ENCODE measurements around the gene IDH3G.
"Not testable (repeated sequence)": the region's sequence is repeated elsewhere in the genome, so short reads cannot be mapped to it uniquely, and the experiment has no call there.

IDH3G gene

DNA sequence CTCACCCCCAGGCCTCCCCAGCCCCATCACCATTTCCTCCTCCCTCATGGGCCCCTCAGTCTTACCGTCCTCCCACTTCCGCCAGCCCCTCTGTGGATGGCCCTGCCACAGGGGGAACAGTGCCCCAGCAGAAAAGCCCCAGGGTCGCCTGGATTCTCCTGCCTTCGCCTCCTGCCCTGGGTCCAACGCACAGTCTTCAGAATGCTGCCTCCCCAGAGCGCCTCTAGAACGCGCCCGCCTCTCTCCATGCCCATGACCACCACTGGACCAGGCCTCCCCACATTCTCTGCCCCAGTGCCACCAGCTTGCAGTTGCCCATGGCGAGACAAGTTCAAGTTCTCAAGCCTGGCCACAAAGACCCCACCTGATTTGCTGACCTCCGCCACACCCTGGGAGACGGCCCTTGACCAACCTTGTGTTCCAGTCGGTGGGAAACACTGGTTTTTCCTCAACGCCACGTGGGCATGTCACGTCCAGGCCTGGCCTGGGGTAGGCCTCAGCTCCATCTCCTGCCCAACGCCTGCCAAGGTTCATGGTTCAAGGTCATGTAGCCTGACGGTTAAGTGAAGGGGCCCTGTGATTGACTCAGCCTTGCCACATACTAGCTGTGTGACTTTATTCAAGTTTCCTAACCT lies 30.8 kb downstream of the IDH3G start:
- Histone ChIP-seq H3K4me1 (ENCODE audit: insufficient read depth, low read length) (peaks cover 30% of the 10 kb centered on the region), H3K9me3 (ENCODE audit: low read length) (no peaks in the 10 kb centered on the region), H2AFZ (ENCODE audit: low read depth, low read length) (no peak overlapping the region), H3K4me3 (ENCODE audit: low read length) (no peak overlapping the region), H3K36me3 (ENCODE audit: insufficient read depth, low read length) (no peaks in the 10 kb centered on the region), H3K27me3 (ENCODE audit: insufficient read depth, low read length) (no peaks in the 10 kb centered on the region)

DNA sequence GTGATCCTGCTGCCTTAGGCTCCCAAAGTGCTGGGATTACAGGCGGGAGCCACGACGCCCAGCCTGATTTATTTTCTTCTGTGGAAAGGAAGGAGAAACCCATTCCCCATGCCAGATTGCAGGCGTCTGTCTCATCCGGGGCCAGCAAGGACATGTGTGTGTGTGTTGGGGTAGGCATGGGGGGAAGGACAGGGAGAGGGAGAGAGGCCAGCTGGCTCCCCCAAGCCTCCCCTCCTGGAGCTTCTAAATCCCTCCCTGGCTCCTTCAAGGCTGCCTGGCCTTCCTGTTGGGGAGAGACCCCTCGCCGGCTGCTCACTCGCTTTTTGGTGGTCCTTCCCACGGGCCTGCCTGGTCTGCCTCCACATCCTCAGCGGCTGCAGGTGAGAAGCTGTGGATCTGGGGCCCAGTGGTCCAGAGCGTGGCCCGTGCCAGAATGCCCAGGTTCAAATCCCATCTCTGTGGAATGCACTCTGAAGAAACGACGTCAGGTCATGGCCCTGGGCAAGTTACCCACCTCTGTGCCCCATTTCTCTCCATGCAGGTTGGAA lies 31.5 kb downstream of the IDH3G start:
- Histone ChIP-seq H2AFZ (ENCODE audit: low read depth, low read length) (no peak overlapping the region), H3K4me3 (ENCODE audit: low read length) (no peak overlapping the region), H3K36me3 (ENCODE audit: insufficient read depth, low read length) (no peaks in the 10 kb centered on the region), H3K27me3 (ENCODE audit: insufficient read depth, low read length) (no peaks in the 10 kb centered on the region), H3K9me3 (ENCODE audit: low read length) (no peaks in the 10 kb centered on the region), H3K4me1 (ENCODE audit: insufficient read depth, low read length) (peaks cover 30% of the 10 kb centered on the region)

DNA sequence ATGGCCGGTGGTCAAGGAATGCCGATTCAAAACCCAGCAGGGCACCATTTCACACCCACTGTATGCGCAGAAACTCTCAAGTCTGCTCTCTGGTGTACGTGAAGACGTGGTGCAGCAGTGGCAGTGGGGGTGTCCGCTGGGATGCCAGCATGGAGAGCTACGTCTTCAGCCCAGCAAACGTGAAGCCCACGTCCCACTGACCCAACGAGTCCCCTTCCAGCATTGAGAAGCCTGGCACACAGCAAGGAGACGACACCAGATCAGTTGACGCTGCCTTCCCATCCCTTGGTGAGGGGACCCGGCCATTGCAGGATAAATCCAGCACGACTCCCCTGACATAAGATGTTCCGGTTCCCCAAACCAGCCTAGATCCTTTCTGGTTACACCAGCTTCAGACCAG lies 32.3 kb downstream of the IDH3G start:
- no peaks in the 10 kb centered on the region for H3K36me3 ChIP-seq (ENCODE audit: insufficient read depth, low read length)
- H3K27me3 ChIP-seq (ENCODE audit: insufficient read depth, low read length) = no peaks in the 10 kb centered on the region
- peaks cover 27% of the 10 kb centered on the region for H3K4me1 ChIP-seq (ENCODE audit: insufficient read depth, low read length)
- H3K4me3 ChIP-seq (ENCODE audit: low read length) = no peak overlapping the region
- H2AFZ ChIP-seq (ENCODE audit: low read depth, low read length) = no peak overlapping the region
- H3K9me3 ChIP-seq (ENCODE audit: low read length) = no peaks in the 10 kb centered on the region

DNA sequence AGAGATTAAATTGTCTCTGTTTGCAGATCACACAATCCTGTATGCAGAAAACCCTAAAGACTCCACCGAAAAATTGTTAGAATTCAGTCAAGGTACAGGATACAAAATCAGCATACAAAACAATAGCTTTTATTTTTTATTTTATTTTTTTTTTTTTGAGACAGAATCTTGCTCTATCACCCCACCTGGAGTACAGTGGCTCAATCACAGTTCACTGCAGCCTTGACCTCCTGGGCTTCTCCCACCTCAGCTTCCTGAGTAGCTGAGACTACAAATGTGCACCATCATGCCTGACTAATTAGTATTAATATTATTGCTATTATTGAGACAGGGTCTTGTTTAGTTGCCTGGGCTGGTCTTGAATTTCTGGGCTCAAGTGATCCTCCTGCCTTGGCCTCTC lies 39.0 kb downstream of the IDH3G start:
- H2AFZ ChIP-seq (ENCODE audit: low read depth, low read length) = no peak overlapping the region
- H3K4me3 ChIP-seq (ENCODE audit: low read length) = no peak overlapping the region
- no peaks in the 10 kb centered on the region for H3K27me3 ChIP-seq (ENCODE audit: insufficient read depth, low read length)
- H3K9me3 ChIP-seq (ENCODE audit: low read length) = peaks cover 4% of the 10 kb centered on the region
- no peaks in the 10 kb centered on the region for H3K4me1 ChIP-seq (ENCODE audit: insufficient read depth, low read length)
- no peaks in the 10 kb centered on the region for H3K36me3 ChIP-seq (ENCODE audit: insufficient read depth, low read length)

DNA sequence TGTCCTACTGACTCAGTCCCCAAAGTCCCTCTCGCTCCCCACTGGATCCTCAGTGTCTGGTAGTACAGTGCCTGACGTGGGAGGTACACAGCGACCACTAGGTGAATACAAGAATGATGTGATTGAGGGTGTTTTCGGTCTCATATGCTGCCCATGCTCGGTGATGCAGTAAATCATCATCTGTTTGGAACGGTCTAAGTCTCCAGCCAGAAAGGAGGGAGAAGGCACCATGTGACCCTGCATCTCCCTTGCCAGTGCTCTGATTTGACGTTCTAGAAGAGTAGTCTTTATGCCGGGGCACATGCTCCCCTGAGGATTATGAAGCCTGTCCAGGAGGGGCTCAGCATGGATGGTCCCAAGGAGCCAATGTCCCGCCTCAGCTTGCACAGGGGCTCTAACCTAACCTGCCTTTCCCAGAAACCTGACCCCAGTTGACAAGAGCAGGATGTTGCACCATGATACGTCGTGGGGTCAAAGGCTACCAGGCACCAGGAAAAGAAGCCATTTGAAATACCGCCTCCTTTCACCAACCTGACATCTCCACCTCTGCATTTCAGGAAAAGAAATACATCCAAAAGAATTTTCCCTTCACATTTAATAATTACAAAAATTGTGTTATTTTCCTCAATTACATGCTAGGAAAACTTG lies 43.9 kb downstream of the IDH3G start:
- Histone ChIP-seq H3K4me1 (ENCODE audit: insufficient read depth, low read length) (no peaks in the 10 kb centered on the region), H3K4me3 (ENCODE audit: low read length) (no peak overlapping the region), H2AFZ (ENCODE audit: low read depth, low read length) (no peak overlapping the region), H3K9me3 (ENCODE audit: low read length) (peaks cover 2% of the 10 kb centered on the region), H3K27me3 (ENCODE audit: insufficient read depth, low read length) (no peaks in the 10 kb centered on the region), H3K36me3 (ENCODE audit: insufficient read depth, low read length) (no peaks in the 10 kb centered on the region)

DNA sequence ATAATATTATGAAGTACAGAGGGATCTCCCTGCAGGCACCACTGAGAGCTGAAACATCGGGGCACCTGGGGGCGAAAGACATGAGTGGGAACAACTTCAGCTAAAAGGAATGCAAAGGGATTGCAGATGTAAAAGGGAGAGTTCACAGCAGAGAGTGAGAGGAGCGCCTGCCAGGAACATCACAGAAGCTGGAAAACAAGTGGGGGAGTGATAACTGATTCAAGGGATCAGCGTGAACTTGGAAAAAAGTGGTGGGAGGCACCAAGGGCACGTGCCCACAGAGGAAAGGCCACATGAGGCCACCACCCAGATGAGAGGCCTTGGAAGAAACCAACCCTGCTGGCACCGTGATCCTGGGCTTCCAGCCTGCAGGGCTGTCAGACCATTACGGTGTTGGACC lies 45.2 kb downstream of the IDH3G start:
- H3K4me3 ChIP-seq (ENCODE audit: low read length); H3K4me1 ChIP-seq (ENCODE audit: insufficient read depth, low read length); H3K36me3 ChIP-seq (ENCODE audit: insufficient read depth, low read length); H3K27me3 ChIP-seq (ENCODE audit: insufficient read depth, low read length); H3K9me3 ChIP-seq (ENCODE audit: low read length); H2AFZ ChIP-seq (ENCODE audit: low read depth, low read length): not testable (repeated sequence)

DNA sequence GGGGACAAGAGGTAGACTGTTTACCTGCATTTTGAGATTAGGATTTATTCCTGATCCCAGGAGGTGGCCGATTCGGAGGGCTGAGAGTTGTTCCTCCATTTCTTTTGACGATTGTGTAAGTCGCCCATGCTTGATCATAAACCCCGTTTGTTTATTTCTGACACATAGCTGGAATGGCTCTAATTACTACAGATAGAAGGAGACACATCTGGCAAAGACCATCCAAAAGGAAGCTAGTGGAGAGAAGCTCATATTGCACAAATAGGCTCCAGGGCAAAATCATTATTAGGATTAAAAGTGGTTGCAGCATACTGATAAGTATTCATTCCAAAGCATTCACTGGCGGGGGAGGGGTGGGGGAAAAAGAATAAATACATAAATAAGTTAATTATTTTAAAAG lies 47.2 kb downstream of the IDH3G start:
- not testable (repeated sequence) for H3K9me3 ChIP-seq (ENCODE audit: low read length); H3K4me3 ChIP-seq (ENCODE audit: low read length)

DNA sequence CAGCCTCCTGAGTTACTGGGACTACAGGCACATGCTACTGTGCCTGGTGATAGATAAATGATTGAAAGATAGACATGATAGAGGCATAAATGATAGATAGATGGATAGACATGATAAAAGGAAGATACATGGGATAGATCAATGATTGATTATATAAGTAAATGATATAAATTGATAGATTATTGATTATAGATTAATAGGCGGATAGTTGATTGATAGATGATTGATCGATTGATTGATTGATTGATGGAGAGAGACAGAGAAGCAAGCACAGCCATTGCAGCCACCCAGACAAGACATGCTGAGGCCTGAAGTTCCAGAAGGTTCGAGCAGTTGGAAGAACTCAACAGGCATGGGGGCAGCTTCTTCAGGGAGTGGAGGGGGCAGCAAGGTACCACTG lies 47.8 kb downstream of the IDH3G start:
- Histone ChIP-seq H3K36me3 (ENCODE audit: insufficient read depth, low read length) (no peaks in the 10 kb centered on the region), H2AFZ (ENCODE audit: low read depth, low read length) (no peak overlapping the region), H3K9me3 (ENCODE audit: low read length) (peaks cover 2% of the 10 kb centered on the region), H3K27me3 (ENCODE audit: insufficient read depth, low read length) (no peaks in the 10 kb centered on the region), H3K4me3 (ENCODE audit: low read length) (no peak overlapping the region), H3K4me1 (ENCODE audit: insufficient read depth, low read length) (no peaks in the 10 kb centered on the region)

More for the DNA sequence above, 47.2 kb downstream of the IDH3G start:
- H3K27me3 ChIP-seq (ENCODE audit: insufficient read depth, low read length); H3K36me3 ChIP-seq (ENCODE audit: insufficient read depth, low read length); H2AFZ ChIP-seq (ENCODE audit: low read depth, low read length); H3K4me1 ChIP-seq (ENCODE audit: insufficient read depth, low read length): not testable (repeated sequence)

DNA sequence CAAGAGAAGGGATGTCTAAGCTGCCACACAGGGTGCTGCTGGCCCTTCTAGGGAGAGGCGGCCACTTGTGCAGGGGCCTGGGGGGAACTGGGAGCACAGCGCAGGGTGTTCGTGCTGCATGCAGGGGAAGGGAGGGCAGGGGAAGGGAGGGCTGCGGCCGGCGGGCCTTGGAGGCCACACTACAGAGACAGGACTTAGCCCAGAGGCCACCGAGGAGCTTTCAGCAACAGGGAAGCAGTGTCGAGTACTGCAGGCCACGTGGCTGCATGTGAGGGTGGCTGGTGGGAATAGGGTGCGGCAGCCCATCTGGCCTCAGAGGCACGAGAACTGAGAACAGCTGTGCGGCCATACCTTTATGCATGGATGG lies 49.1 kb downstream of the IDH3G start:
- H3K4me1 ChIP-seq (ENCODE audit: insufficient read depth, low read length); H3K27me3 ChIP-seq (ENCODE audit: insufficient read depth, low read length); H3K4me3 ChIP-seq (ENCODE audit: low read length); H3K36me3 ChIP-seq (ENCODE audit: insufficient read depth, low read length); H2AFZ ChIP-seq (ENCODE audit: low read depth, low read length); H3K9me3 ChIP-seq (ENCODE audit: low read length): not testable (repeated sequence)

DNA sequence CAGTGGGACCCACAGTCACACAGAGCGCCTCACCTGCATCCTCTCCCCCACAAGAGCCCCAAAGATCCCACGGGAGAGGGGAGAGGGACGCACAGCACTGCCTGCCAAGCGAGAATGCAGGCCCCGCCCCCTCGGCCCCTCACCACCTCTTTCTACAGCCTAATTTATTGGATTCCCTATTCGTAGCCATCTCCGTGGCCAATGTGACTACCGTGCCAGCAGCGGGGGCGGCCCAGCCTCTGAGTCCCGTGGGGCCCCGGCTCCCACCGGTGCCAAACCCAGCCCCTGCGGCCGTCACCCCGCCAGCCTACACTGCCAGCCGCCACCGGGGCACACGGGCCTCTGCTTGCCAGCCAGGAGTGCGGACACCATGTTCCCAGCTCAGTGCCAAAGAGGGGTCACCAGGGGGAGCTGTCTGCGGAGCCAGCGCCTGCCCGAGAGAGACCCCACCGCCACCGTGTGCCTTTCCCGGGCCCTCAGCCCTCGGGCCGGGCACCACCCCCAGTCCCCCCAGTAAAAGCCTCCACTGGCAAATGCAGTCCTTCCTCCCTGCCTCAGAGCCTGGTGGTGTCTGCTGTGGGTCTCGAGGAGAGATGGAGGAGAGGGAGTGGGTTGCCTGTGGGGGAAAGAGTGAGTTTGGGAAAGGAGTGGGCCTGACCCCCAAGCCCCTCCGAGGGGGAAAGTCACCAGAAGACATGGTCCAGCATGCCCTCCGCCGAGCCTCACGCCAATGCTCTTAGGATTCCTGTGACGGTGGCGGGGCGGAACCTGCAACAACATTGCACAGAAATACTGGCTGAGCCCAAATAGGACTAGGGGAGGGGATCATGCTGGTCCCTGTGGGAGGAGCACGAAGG lies 49.7 kb downstream of the IDH3G start:
- H3K36me3 ChIP-seq (ENCODE audit: insufficient read depth, low read length) = no peaks in the 10 kb centered on the region
- H3K9me3 ChIP-seq (ENCODE audit: low read length) = no peaks in the 10 kb centered on the region
- H3K4me1 ChIP-seq (ENCODE audit: insufficient read depth, low read length) = no peaks in the 10 kb centered on the region
- no peak overlapping the region for H3K4me3 ChIP-seq (ENCODE audit: low read length)
- H3K27me3 ChIP-seq (ENCODE audit: insufficient read depth, low read length) = peaks cover 3% of the 10 kb centered on the region
- H2AFZ ChIP-seq (ENCODE audit: low read depth, low read length) = no peak overlapping the region

DNA sequence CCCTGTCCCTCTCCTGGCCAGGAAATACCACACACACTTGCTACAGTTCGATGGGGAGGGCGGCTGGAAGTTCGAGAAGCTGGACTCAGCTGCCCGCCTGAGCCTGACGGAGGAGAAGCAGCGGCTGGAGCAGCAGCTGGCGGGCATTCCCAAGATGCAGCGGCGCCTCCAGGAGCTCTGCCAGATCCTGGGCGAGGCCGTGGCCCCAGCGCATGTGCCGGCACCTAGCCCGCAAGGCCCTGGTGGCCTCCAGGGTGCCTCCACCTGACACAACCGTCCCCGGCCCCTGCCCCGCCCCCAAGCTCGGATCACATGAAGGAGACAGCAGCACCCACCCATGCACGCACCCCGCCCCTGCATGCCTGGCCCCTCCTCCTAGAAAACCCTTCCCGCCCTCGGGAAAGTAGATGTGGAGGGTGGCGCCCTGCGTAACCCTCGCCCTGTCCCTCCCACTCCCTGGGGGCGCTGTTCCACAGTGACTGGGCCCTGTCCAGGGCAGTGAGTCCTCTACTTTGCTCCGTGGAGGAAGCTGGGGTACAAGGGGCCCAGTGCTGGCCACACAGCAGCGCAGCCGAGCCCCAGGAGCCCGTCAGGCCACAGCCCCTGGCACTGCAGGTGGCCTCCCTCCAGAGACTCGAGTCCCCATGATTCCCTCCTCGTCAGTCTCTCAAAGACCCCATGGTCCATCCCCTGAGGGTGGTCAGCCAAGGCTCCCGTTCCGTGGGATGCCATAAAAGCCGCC lies 50.5 kb downstream of the IDH3G start:
- not testable (repeated sequence) for H3K4me3 ChIP-seq (ENCODE audit: low read length); H2AFZ ChIP-seq (ENCODE audit: low read depth, low read length); H3K36me3 ChIP-seq (ENCODE audit: insufficient read depth, low read length); H3K27me3 ChIP-seq (ENCODE audit: insufficient read depth, low read length); H3K9me3 ChIP-seq (ENCODE audit: low read length); H3K4me1 ChIP-seq (ENCODE audit: insufficient read depth, low read length)

DNA sequence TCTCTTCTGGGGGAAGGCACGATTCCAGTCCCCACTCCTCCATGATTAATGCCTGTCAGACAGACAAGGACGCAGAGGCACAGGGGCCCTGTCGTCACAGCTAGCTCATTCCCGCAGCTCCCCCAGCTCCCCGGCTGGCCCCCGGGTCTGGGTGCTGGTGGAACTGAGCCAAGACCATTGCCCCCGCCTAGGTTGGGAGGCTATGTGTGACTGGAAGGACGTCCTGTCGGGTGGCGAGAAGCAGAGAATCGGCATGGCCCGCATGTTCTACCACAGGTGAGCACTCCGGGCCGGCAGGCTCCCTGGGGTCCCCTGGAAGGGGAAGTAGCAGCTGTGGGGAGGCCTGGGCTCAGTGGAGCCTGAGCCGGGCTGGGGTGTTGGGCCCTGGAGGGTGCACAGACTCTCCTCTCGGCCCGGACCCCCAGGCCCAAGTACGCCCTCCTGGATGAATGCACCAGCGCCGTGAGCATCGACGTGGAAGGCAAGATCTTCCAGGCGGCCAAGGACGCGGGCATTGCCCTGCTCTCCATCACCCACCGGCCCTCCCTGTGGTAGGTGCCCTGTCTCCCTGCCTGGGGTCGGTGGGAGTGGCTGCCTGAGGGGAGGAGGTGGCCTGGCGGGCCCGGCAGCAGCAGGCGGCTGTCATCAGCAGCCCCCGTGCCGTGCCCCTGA lies 51.2 kb downstream of the IDH3G start:
- not testable (repeated sequence) for H3K9me3 ChIP-seq (ENCODE audit: low read length); H3K27me3 ChIP-seq (ENCODE audit: insufficient read depth, low read length); H3K4me3 ChIP-seq (ENCODE audit: low read length); H3K4me1 ChIP-seq (ENCODE audit: insufficient read depth, low read length); H3K36me3 ChIP-seq (ENCODE audit: insufficient read depth, low read length); H2AFZ ChIP-seq (ENCODE audit: low read depth, low read length)
